GM18505 (cell line): Measurements from ENCODE around the gene ZNF367.

Source experiments
- ATAC-seq: cut with Tn5 transposase; IDR thresholded peaks from one replicate; pipeline ENCODE4 v1.9.1; 2021; ENCODE audit not compliant: unreplicated experiment
- POLR2A ChIP-seq: IDR thresholded peaks from 4 replicates; pipeline ENCODE4 v1.6.1; 2011; ENCODE audit warnings: borderline replicate concordance; ENCODE audit not compliant: insufficient read depth, insufficient read length; ENCODE audit errors: extremely low read depth

Gene ZNF367

DNA sequence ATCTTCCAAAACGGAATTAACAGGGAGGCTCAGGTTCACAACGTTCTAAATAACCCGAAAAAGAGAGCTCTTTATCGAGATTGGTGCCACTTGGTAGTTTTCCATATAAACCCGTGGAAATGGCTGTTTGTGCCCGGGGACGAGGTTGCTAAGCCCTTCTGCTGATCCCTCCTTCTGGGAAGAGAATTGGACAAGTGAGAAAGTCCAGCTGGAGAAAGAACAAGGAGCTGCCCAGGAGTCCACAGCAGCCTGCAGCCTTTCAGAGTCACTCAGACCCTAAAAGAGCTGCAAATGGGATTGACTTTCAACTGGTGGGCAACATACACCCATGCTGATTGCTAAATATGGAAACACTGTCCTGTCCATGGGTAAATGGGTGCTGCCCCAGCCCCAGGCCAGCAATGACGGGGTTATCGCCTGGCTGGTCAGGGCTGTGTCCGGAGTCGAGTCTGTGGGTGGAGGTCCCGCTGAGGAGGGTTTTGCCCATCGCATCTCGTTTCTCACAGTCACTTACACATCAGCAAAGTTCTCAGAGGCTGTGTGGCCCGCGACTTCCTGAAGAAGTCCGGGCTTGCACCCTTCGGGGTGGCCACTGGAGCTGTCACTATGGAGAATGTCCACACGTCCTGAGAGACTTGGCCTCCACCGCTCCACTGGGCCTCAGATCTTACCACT lies 75.5 kb downstream of the ZNF367 start:
- TF ChIP-seq POLR2A, result no peak
- ATAC-seq, result no peak

- ATAC-seq, result no peak
- TF ChIP-seq POLR2A, result no peak
Observed at GRCh38 chr9:96340707-96341106, 77.5 kb downstream of the ZNF367 start.

DNA sequence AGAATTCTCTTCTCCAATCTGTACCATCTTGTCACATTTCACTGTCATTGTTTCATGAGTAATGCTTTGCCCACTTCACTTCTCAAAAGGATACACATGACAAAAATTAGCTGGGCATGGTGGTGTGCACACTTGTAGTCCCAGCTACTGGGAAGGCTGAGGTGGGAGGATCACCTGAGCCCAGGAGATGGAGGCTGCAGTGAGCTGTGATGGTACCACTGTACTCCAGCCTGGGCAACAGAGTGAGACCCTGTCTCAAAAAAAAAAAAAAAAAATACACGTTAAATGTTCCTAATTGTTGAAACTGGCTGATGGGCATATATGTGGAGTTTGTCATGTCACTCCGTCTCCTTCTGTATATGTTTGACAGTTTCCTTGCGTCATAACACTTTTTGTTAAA lies 79.9 kb downstream of the ZNF367 start:
- TF ChIP-seq POLR2A, result no peak
- ATAC-seq, result no peak
